Neural cell (in vitro differentiated cells): ENCODE measurements around the gene KCNJ10. TPM values are rescaled to one million over a fixed set of nuclear protein-coding genes. Genes with fewer than 3 reads are reported as not detected.

Experiments
- H2AFZ ChIP-seq: fragments of 200-600, 300-800 bp; sonication (generic), shearing (Covaris generic); 2 replicates; pipeline ENCODE4 v1.6.0; 2014; ENCODE audit warnings: low read depth, mild to moderate bottlenecking, antibody characterized with exemption, low read length, moderate library complexity
- H3F3A ChIP-seq: fragments of 200-600 bp; shearing (Covaris generic); 2 replicates; pipeline ENCODE4 v1.6.1; 2016; ENCODE audit warnings: mild to moderate bottlenecking, moderate library complexity, mixed read lengths, antibody characterized with exemption, low read length; ENCODE audit not compliant: insufficient read depth, poor library complexity, severe bottlenecking
- H3K27ac ChIP-seq: fragments of 200-600, 300-800 bp; sonication (generic), shearing (Covaris generic); 2 replicates; pipeline ENCODE4 v1.5.1; 2014; ENCODE audit warnings: mild to moderate bottlenecking, low read length, moderate library complexity
- H3K27me3 ChIP-seq: fragments of 300-800, 200-600 bp; sonication (generic), shearing (Covaris generic); 2 replicates; pipeline ENCODE4 v1.6.0; 2014; ENCODE audit warnings: mild to moderate bottlenecking, low read depth, low read length, moderate library complexity; ENCODE audit not compliant: insufficient read depth
- H3K36me3 ChIP-seq: fragments of 300-800, 200-600 bp; sonication (generic), shearing (Covaris generic); 2 replicates; pipeline ENCODE4 v1.5.1; 2014; ENCODE audit warnings: mild to moderate bottlenecking, antibody characterized with exemption, low read length, moderate library complexity; ENCODE audit not compliant: insufficient read depth
- H3K4me2 ChIP-seq: fragments of 300-800, 200-600 bp; sonication (generic), shearing (Covaris generic); 2 replicates; pipeline ENCODE4 v1.6.0; 2014; ENCODE audit warnings: mild to moderate bottlenecking, low read length
- H3K4me3 ChIP-seq: fragments of 300-800, 200-600 bp; sonication (generic), shearing (Covaris generic); 2 replicates; pipeline ENCODE4 v1.5.1; 2014; ENCODE audit warnings: mild to moderate bottlenecking, low read length, moderate library complexity
- H3K79me2 ChIP-seq: fragments of 200-600 bp; shearing (Covaris generic); replicated peaks from 2 replicates; pipeline ENCODE4 v1.6.0; 2014; ENCODE audit warnings: mild to moderate bottlenecking, low read length, moderate library complexity; ENCODE audit not compliant: insufficient read depth
- H3K9ac ChIP-seq: fragments of 300-800, 200-600 bp; sonication (generic), shearing (Covaris generic); 2 replicates; pipeline ENCODE4 v1.6.1; 2016; ENCODE audit warnings: mild to moderate bottlenecking, low read length, mixed read lengths
- H3K9me2 ChIP-seq: fragments of 200-600 bp; shearing (Covaris generic); 2 replicates; pipeline ENCODE4 v1.6.1; 2016; ENCODE audit warnings: mild to moderate bottlenecking, low read length, mixed read lengths; ENCODE audit not compliant: insufficient read depth
- H3K9me3 ChIP-seq: fragments of 200-600, 300-800 bp; sonication (generic), shearing (Covaris generic); 2 replicates; pipeline ENCODE4 v1.6.1; 2016; ENCODE audit warnings: mild to moderate bottlenecking, mixed run types, low read length, moderate library complexity, mixed read lengths
- H4K20me1 ChIP-seq: fragments of 200-600 bp; shearing (Covaris generic); 2 replicates; pipeline ENCODE4 v1.6.1; 2016; ENCODE audit warnings: mild to moderate bottlenecking, mixed run types; ENCODE audit not compliant: insufficient read depth
- EZH2 ChIP-seq: fragments of 200-600, 300-800 bp; shearing (Covaris generic), sonication (generic); IDR thresholded peaks from 2 replicates; pipeline ENCODE4 v1.6.1; 2014; ENCODE audit warnings: antibody characterized with exemption, low read length, borderline replicate concordance, mild to moderate bottlenecking; ENCODE audit not compliant: insufficient read depth, poor library complexity, severe bottlenecking
- MXI1 ChIP-seq: fragments of 450-650 bp; conservative IDR thresholded peaks from 2 replicates; pipeline ENCODE4 v1.6.1; 2014; ENCODE audit warnings: antibody characterized with exemption, mild to moderate bottlenecking; ENCODE audit not compliant: poor library complexity, severe bottlenecking
- RAD21 ChIP-seq: fragments of 450-650 bp; conservative IDR thresholded peaks from 2 replicates; pipeline ENCODE4 v1.6.1; 2014; ENCODE audit warnings: antibody characterized with exemption, mild to moderate bottlenecking, moderate library complexity
- SMC3 ChIP-seq: fragments of 450-650 bp; conservative IDR thresholded peaks from 2 replicates; pipeline ENCODE4 v1.6.1; 2014; ENCODE audit warnings: antibody characterized with exemption, mild to moderate bottlenecking, moderate library complexity; ENCODE audit not compliant: poor library complexity
- TAF1 ChIP-seq: IDR thresholded peaks from 2 replicates; pipeline ENCODE4 v1.6.1; 2012; ENCODE audit warnings: low read depth
- polyA plus RNA-seq: library from polyadenylated mRNA; depleted of rRNA; stranded (reverse); fragments of >200 nt; gene quantifications from 2 replicates; pipeline ENCODE4 v1.2.3, GENCODE V29; 2014
- TF ChIP-seq, protein P1 (sequence below): IDR thresholded peaks from 2 replicates; pipeline ENCODE4 v1.6.1; 2012; ENCODE audit warnings: borderline replicate concordance
- TF ChIP-seq, protein P2 (sequence below): fragments of 450-650 bp; IDR thresholded peaks from 2 replicates; pipeline ENCODE4 v1.5.1; 2014; ENCODE audit warnings: antibody characterized with exemption, mild to moderate bottlenecking, moderate library complexity; ENCODE audit not compliant: poor library complexity, severe bottlenecking

The KCNJ10 gene
- polyA plus RNA-seq, 1 donor from 2014 or later = not detected

DNA sequence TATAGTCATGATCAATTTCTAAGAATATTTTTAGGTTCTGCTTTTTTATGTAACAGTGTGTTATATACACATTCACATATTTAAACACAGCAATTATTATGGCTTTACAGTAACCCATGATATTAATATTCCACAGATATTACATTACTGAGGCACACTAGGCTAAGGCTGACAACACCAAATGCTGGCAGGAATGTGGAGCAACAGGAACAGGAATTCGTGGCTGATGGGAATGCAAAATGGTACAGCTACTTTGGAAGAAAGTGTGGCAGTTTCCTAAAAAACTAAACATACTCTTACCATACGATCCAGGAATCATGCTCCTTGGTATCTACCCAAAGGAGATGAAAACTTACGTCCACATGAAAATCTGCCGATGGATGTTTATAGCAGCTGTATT is 9.5 kb upstream of the KCNJ10 start:
- Histone ChIP-seq H3K9me2 (no peaks in the 10 kb centered on the region), H3K9me3 (no peaks in the 10 kb centered on the region), H3K27ac (no peak overlapping the region), H4K20me1 (no peaks in the 10 kb centered on the region), H3K4me2 (no peak overlapping the region), H3K4me3 (no peak overlapping the region), H3K27me3 (peaks cover 7% of the 10 kb centered on the region), H3K9ac (no peak overlapping the region), H2AFZ (no peak overlapping the region), H3K79me2 (no peaks in the 10 kb centered on the region), H3F3A (no peaks in the 10 kb centered on the region), H3K36me3 (no peaks in the 10 kb centered on the region)
- TF ChIP-seq EZH2 (no peak), RAD21 (no peak), SMC3 (no peak), MXI1 (no peak)
- TF ChIP-seq, protein P1, sequence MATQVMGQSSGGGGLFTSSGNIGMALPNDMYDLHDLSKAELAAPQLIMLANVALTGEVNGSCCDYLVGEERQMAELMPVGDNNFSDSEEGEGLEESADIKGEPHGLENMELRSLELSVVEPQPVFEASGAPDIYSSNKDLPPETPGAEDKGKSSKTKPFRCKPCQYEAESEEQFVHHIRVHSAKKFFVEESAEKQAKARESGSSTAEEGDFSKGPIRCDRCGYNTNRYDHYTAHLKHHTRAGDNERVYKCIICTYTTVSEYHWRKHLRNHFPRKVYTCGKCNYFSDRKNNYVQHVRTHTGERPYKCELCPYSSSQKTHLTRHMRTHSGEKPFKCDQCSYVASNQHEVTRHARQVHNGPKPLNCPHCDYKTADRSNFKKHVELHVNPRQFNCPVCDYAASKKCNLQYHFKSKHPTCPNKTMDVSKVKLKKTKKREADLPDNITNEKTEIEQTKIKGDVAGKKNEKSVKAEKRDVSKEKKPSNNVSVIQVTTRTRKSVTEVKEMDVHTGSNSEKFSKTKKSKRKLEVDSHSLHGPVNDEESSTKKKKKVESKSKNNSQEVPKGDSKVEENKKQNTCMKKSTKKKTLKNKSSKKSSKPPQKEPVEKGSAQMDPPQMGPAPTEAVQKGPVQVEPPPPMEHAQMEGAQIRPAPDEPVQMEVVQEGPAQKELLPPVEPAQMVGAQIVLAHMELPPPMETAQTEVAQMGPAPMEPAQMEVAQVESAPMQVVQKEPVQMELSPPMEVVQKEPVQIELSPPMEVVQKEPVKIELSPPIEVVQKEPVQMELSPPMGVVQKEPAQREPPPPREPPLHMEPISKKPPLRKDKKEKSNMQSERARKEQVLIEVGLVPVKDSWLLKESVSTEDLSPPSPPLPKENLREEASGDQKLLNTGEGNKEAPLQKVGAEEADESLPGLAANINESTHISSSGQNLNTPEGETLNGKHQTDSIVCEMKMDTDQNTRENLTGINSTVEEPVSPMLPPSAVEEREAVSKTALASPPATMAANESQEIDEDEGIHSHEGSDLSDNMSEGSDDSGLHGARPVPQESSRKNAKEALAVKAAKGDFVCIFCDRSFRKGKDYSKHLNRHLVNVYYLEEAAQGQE = no peak
- TF ChIP-seq, protein P2, sequence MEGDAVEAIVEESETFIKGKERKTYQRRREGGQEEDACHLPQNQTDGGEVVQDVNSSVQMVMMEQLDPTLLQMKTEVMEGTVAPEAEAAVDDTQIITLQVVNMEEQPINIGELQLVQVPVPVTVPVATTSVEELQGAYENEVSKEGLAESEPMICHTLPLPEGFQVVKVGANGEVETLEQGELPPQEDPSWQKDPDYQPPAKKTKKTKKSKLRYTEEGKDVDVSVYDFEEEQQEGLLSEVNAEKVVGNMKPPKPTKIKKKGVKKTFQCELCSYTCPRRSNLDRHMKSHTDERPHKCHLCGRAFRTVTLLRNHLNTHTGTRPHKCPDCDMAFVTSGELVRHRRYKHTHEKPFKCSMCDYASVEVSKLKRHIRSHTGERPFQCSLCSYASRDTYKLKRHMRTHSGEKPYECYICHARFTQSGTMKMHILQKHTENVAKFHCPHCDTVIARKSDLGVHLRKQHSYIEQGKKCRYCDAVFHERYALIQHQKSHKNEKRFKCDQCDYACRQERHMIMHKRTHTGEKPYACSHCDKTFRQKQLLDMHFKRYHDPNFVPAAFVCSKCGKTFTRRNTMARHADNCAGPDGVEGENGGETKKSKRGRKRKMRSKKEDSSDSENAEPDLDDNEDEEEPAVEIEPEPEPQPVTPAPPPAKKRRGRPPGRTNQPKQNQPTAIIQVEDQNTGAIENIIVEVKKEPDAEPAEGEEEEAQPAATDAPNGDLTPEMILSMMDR = no peak

DNA sequence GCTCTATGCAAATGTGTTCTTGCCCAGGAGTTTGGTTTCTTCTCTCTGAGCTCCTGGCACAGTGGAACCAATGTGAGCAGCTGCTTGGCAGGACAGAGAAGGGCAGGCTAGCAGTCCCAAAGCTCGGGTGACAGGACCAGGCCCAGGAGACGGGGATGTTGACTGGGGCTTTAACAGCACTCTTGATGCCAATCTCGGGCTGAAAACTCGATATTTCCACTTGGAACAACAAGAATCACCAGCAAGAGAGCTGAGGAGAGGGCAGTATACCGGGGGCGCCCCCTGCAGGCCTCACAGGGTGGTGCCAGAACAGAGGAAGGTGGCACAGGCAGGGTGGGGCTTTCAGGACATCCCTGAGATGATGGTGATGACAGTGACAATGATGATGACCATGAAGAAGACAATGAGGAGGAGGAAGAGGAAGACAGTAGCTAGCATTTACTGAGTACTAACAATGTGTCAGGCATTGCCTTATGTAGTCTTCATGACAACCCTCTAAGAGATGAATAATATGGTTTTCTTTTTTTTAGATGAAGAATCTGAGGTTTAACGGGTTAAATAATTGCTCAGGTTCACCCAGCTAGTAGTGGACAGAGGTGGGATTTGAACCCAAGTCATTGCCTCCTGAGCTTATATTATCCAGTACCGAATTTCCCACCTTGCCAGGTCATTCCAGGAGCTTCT is 8.7 kb upstream of the KCNJ10 start:
- Histone ChIP-seq H3K79me2 (no peaks in the 10 kb centered on the region), H3K27me3 (peaks cover 7% of the 10 kb centered on the region), H2AFZ (no peak overlapping the region)

More for the DNA sequence above, 8.7 kb upstream of the KCNJ10 start:
- H3K9me2 ChIP-seq = no peaks in the 10 kb centered on the region
- H3K36me3 ChIP-seq = no peaks in the 10 kb centered on the region
- no peak overlapping the region for H3K4me2 ChIP-seq
- TF ChIP-seq TAF1 = no peak
- TF ChIP-seq, protein P2 = peak; percentile 34
- H3K9ac ChIP-seq = no peak overlapping the region
- no peaks in the 10 kb centered on the region for H4K20me1 ChIP-seq
- H3K27ac ChIP-seq = no peak overlapping the region
- H3K9me3 ChIP-seq = no peaks in the 10 kb centered on the region
- no peaks in the 10 kb centered on the region for H3F3A ChIP-seq
- H3K4me3 ChIP-seq = no peak overlapping the region
